ENCODE measurements around the gene SMPD4.
A peak's percentile ranks its signal among the peaks of the same experiment; 100 is the strongest.
"Not testable (repeated sequence)": the region's sequence is repeated elsewhere in the genome, so short reads cannot be mapped to it uniquely, and the experiment has no call there.

Gene SMPD4

GRCh38 chr2:130181325-130181879 lies at the start of gene SMPD4:
Gene SMPD4, minus strand, starts transcription at chr2:130181602. Its CDS starts 5,010 bp downstream, at chr2:130176592.
- peak; percentile 94 to 96 for DNase-seq (ENCODE audit: low read depth in 2 of 2)

- not testable (repeated sequence) for DNase-seq (ENCODE audit: low read depth in 2 of 2)
Observed at GRCh38 chr2:130230907-130231306, 49.5 kb upstream of the SMPD4 start.

GRCh38 chr2:130230376-130230775 lies 49.0 kb upstream of the SMPD4 start:
- not testable (repeated sequence) for DNase-seq (ENCODE audit: low read depth in 2 of 2)

GRCh38 chr2:130229161-130229510 lies 47.7 kb upstream of the SMPD4 start:
- not testable (repeated sequence) for DNase-seq (ENCODE audit: low read depth in 2 of 2)

- not testable (repeated sequence) for DNase-seq (ENCODE audit: low read depth in 2 of 2)
Observed at GRCh38 chr2:130228467-130229160, 47.2 kb upstream of the SMPD4 start.

- not testable (repeated sequence) for DNase-seq (ENCODE audit: low read depth in 2 of 2)
Observed at GRCh38 chr2:130228005-130228404, 46.6 kb upstream of the SMPD4 start.

GRCh38 chr2:130222523-130222922 lies 41.1 kb upstream of the SMPD4 start:
- DNase-seq (ENCODE audit: low read depth in 2 of 2): not testable (repeated sequence)

GRCh38 chr2:130220505-130220904 lies 39.1 kb upstream of the SMPD4 start:
- DNase-seq (ENCODE audit: low read depth in 2 of 2): not testable (repeated sequence)

GRCh38 chr2:130219147-130219546 lies 37.7 kb upstream of the SMPD4 start:
- not testable (repeated sequence) for DNase-seq (ENCODE audit: low read depth in 2 of 2)

- DNase-seq (ENCODE audit: low read depth in 2 of 2): not testable (repeated sequence)
Observed at GRCh38 chr2:130207051-130207450, 25.6 kb upstream of the SMPD4 start.

- not testable (repeated sequence) for DNase-seq (ENCODE audit: low read depth in 2 of 2)
Observed at GRCh38 chr2:130203150-130203549, 21.7 kb upstream of the SMPD4 start.

GRCh38 chr2:130202518-130202917 lies 21.1 kb upstream of the SMPD4 start:
- not testable (repeated sequence) for DNase-seq (ENCODE audit: low read depth in 2 of 2)

- DNase-seq (ENCODE audit: low read depth in 2 of 2): no peak
Observed at GRCh38 chr2:130198343-130198742, 16.9 kb upstream of the SMPD4 start, which contains the start of gene TUBA3E. Gene TUBA3E, minus strand, starts transcription at chr2:130198439. Its CDS starts 79 bp downstream, at chr2:130198360.

GRCh38 chr2:130196052-130196451 lies 14.7 kb upstream of the SMPD4 start:
- DNase-seq (ENCODE audit: low read depth in 2 of 2): not testable (repeated sequence)

GRCh38 chr2:130195089-130195635 lies 13.8 kb upstream of the SMPD4 start:
- not testable (repeated sequence) for DNase-seq (ENCODE audit: low read depth in 2 of 2)

GRCh38 chr2:130193824-130194223 lies 12.4 kb upstream of the SMPD4 start:
- DNase-seq (ENCODE audit: low read depth in 2 of 2): not testable (repeated sequence)

- DNase-seq (ENCODE audit: low read depth in 2 of 2): not testable (repeated sequence)
Observed at GRCh38 chr2:130192451-130192850, 11.0 kb upstream of the SMPD4 start.

GRCh38 chr2:130191319-130191718 lies 9.9 kb upstream of the SMPD4 start:
- not testable (repeated sequence) for DNase-seq (ENCODE audit: low read depth in 2 of 2)

GRCh38 chr2:130190237-130190636 lies 8.8 kb upstream of the SMPD4 start:
- no peak for DNase-seq (ENCODE audit: low read depth in 2 of 2)

- DNase-seq (ENCODE audit: low read depth in 2 of 2): not testable (repeated sequence)
Observed at GRCh38 chr2:130188958-130189357, 7.6 kb upstream of the SMPD4 start.

GRCh38 chr2:130187859-130188792 lies 6.7 kb upstream of the SMPD4 start:
- not testable (repeated sequence) for DNase-seq (ENCODE audit: low read depth in 2 of 2)

GRCh38 chr2:130187268-130187667 lies 5.9 kb upstream of the SMPD4 start:
- DNase-seq (ENCODE audit: low read depth in 2 of 2): no peak
